H1 (cell line): ENCODE data around the gene PPEF2. TPM values are rescaled to one million over a fixed set of nuclear protein-coding genes. Genes with fewer than 3 reads are reported as not detected.

ENCODE experiments used
- CTCF ChIA-PET: fragments of 300-600 bp; sonication (Branson Sonifier 250); formaldehyde crosslinking; loops from one replicate; lab custom pipeline; 2021; ENCODE audit not compliant: partially characterized antibody; lab: Charles Lee
- POLR2A ChIA-PET: fragments of 300-600 bp; sonication (Branson Sonifier 250); formaldehyde crosslinking; loops from one replicate; lab custom pipeline; 2021; ENCODE audit warnings: inconsistent platforms; ENCODE audit not compliant: partially characterized antibody; lab: Charles Lee
- DNase-seq, 2 experiments: peaks; one replicate each; pipeline versions ENCODE4 v3.0.0 to v3.0.0-alpha.2; 2010 to 2022; ENCODE audit warnings: low spot score in 2 of 2, low read depth in 1 of 2, mixed read lengths in 1 of 2
- FAIRE-seq: peaks from 2 replicates; lab custom pipeline; 2011; peaks lifted over from hg19 to GRCh38; lab: Jason Lieb, UNC
- H2AFZ ChIP-seq: 2 replicates; pipeline ENCODE4 v1.8.1; 2012; ENCODE audit warnings: low read length, inconsistent platforms
- H2AK5ac ChIP-seq: 2 replicates; pipeline ENCODE4 v1.6.1; 2013; ENCODE audit warnings: low read depth, low read length
- H2BK120ac ChIP-seq: replicated peaks from 2 replicates; pipeline ENCODE3; 2013; ENCODE audit warnings: low read depth, low read length, inconsistent platforms
- H2BK12ac ChIP-seq: 2 replicates; pipeline ENCODE4 v1.6.1; 2013; ENCODE audit warnings: low read depth, low read length
- H2BK15ac ChIP-seq: 2 replicates; pipeline ENCODE4 v1.6.1; 2013; ENCODE audit warnings: low read length
- H2BK20ac ChIP-seq: 2 replicates; pipeline ENCODE4 v1.6.1; 2013; ENCODE audit warnings: low read length
- H2BK5ac ChIP-seq: 2 replicates; pipeline ENCODE4 v1.6.1; 2013; ENCODE audit warnings: low read depth, low read length
- H3K14ac ChIP-seq: 2 replicates; pipeline ENCODE4 v1.6.1; 2013; ENCODE audit warnings: inconsistent platforms; ENCODE audit not compliant: insufficient read length
- H3K18ac ChIP-seq: 2 replicates; pipeline ENCODE4 v1.6.1; 2013; ENCODE audit warnings: low read length; ENCODE audit errors: extremely low read depth
- H3K23ac ChIP-seq: 2 replicates; pipeline ENCODE4 v1.6.1; 2013; ENCODE audit warnings: inconsistent platforms; ENCODE audit not compliant: insufficient read length
- H3K23me2 ChIP-seq: 2 replicates; pipeline ENCODE4 v1.6.1; 2013; ENCODE audit warnings: low read depth, low read length
- H3K27ac ChIP-seq: 2 replicates; pipeline ENCODE4 v1.6.1; 2011; ENCODE audit warnings: low read depth, low read length, inconsistent platforms
- H3K27me3 ChIP-seq, 4 experiments: replicated peaks in 1 of 4; 1 replicate in 1 of 4; 2 replicates in 3 of 4; pipeline versions ENCODE4 v1.6.1 to v1.8.1; 2011 to 2013; ENCODE audit warnings: low read length in 3 of 4, mild to moderate bottlenecking in 3 of 4, inconsistent platforms in 2 of 4, mixed read lengths in 2 of 4, moderate library complexity in 1 of 4; ENCODE audit not compliant: control insufficient read depth in 3 of 4, insufficient read depth in 3 of 4; ENCODE audit errors: extremely low read depth in 1 of 4
- H3K36me3 ChIP-seq, 4 experiments: 2 replicates each; pipeline versions ENCODE4 v1.6.1 to v1.8.1; 2011 to 2013; ENCODE audit warnings: mild to moderate bottlenecking in 4 of 4, low read length in 3 of 4, moderate library complexity in 2 of 4, control low read depth in 1 of 4, inconsistent platforms in 1 of 4; ENCODE audit not compliant: insufficient read depth in 4 of 4, control insufficient read depth in 2 of 4
- H3K4ac ChIP-seq: replicated peaks from 2 replicates; pipeline ENCODE3; 2013; ENCODE audit warnings: low read length, low read depth, mixed read lengths, inconsistent platforms; ENCODE audit not compliant: insufficient read length
- H3K4me1 ChIP-seq, 4 experiments: replicated peaks in 1 of 4; 1 replicate in 1 of 4; 2 replicates in 3 of 4; pipeline versions ENCODE4 v1.6.1 to v1.8.1; 2011 to 2013; ENCODE audit warnings: low read length in 3 of 4, inconsistent platforms in 2 of 4, mixed read lengths in 1 of 4; ENCODE audit not compliant: insufficient read depth in 4 of 4, control insufficient read depth in 3 of 4
- H3K4me2 ChIP-seq, 2 experiments: 2 replicates each; pipeline versions ENCODE4 v1.6.1 to v1.8.1; 2011 to 2013; ENCODE audit warnings: low read depth in 2 of 2, low read length in 2 of 2, control low read depth in 1 of 2, inconsistent platforms in 1 of 2, mild to moderate bottlenecking in 1 of 2; ENCODE audit not compliant: insufficient read depth in 1 of 2
- H3K4me3 ChIP-seq, 4 experiments: fragments of 200-600, 300-600 bp in 1 of 4; sonication (generic), shearing (Covaris generic), sonication (Bioruptor Twin) in 1 of 4; 2 replicates each; pipeline versions ENCODE4 v1.5.1 to v1.8.1; 2011 to 2016; ENCODE audit warnings: low read length in 4 of 4, low read depth in 3 of 4, control low read depth in 2 of 4, inconsistent platforms in 2 of 4, mild to moderate bottlenecking in 2 of 4, mixed read lengths in 1 of 4, moderate library complexity in 1 of 4; ENCODE audit not compliant: insufficient read depth in 2 of 4; ENCODE audit errors: extremely low read depth in 1 of 4
- H3K56ac ChIP-seq: replicated peaks from 2 replicates; pipeline ENCODE3; 2013; ENCODE audit warnings: low read depth, mild to moderate bottlenecking, mixed read lengths, low read length, inconsistent platforms; ENCODE audit not compliant: insufficient read length
- H3K79me1 ChIP-seq: 2 replicates; pipeline ENCODE4 v1.6.1; 2013; ENCODE audit warnings: low read depth, low read length, control low read depth
- H3K79me2 ChIP-seq, 2 experiments: 2 replicates each; pipeline versions ENCODE4 v1.6.1 to v1.8.1; 2012 to 2013; ENCODE audit warnings: low read length in 2 of 2, mild to moderate bottlenecking in 2 of 2, inconsistent platforms in 1 of 2; ENCODE audit not compliant: insufficient read depth in 2 of 2, control insufficient read depth in 1 of 2
- H3K9ac ChIP-seq, 4 experiments: replicated peaks in 1 of 4; 1 replicate in 1 of 4; 2 replicates in 3 of 4; pipeline versions ENCODE4 v1.6.1 to v1.8.1; 2011 to 2013; ENCODE audit warnings: low read depth in 3 of 4, low read length in 3 of 4, control low read depth in 2 of 4, mild to moderate bottlenecking in 2 of 4, moderate library complexity in 2 of 4, inconsistent platforms in 1 of 4; ENCODE audit errors: extremely low read depth in 1 of 4
- H3K9me3 ChIP-seq, 2 experiments: 2 replicates each; pipeline versions ENCODE4 v1.6.1 to v1.8.1; 2012 to 2013; ENCODE audit warnings: mild to moderate bottlenecking in 2 of 2, moderate library complexity in 2 of 2, control low read depth in 1 of 2, inconsistent platforms in 1 of 2, low read depth in 1 of 2, low read length in 1 of 2, mixed read lengths in 1 of 2; ENCODE audit not compliant: insufficient read depth in 2 of 2
- H4K20me1 ChIP-seq, 2 experiments: replicated peaks in 1 of 2; 2 replicates each; pipeline versions ENCODE3 to v1.8.1; 2011 to 2013; ENCODE audit warnings: inconsistent platforms in 2 of 2, low read length in 2 of 2, mild to moderate bottlenecking in 1 of 2; ENCODE audit not compliant: insufficient read depth in 2 of 2, control insufficient read depth in 1 of 2
- H4K5ac ChIP-seq: 2 replicates; pipeline ENCODE4 v1.6.1; 2013; ENCODE audit warnings: low read length, low read depth, mixed read lengths, inconsistent platforms; ENCODE audit not compliant: insufficient read length
- H4K8ac ChIP-seq: 2 replicates; pipeline ENCODE4 v1.8.0; 2013; ENCODE audit warnings: mild to moderate bottlenecking, moderate library complexity, low read length, inconsistent platforms; ENCODE audit not compliant: insufficient read depth; ENCODE audit errors: extremely low read depth
- H4K91ac ChIP-seq: replicated peaks from 2 replicates; pipeline ENCODE3; 2013; ENCODE audit warnings: low read length, mixed read lengths, inconsistent platforms; ENCODE audit not compliant: insufficient read length
- CHD2 ChIP-seq: IDR thresholded peaks from 2 replicates; pipeline ENCODE4 v1.6.1; 2012; ENCODE audit warnings: low read length, improper control_type of control experiment
- CREB1 ChIP-seq: IDR thresholded peaks from 2 replicates; pipeline ENCODE4 v1.6.1; 2012; ENCODE audit warnings: inconsistent platforms
- MAFK ChIP-seq: IDR thresholded peaks from 2 replicates; pipeline ENCODE4 v1.6.1; 2012; ENCODE audit warnings: low read depth, mild to moderate bottlenecking, improper control_type of control experiment, low read length
- TBP ChIP-seq: IDR thresholded peaks from 2 replicates; pipeline ENCODE4 v1.6.1; 2011; ENCODE audit warnings: low read depth, low read length, improper control_type of control experiment
- WGBS, 2 experiments: shearing (Covaris generic) in 1 of 2; methylation state at CpG; one replicate each; pipeline versions ENCODE4 v1.1.6 to v1.1.7; 2013 to 2015; ENCODE audit warnings: low lambda C conversion rate in 2 of 2, mixed read lengths in 2 of 2, inconsistent platforms in 1 of 2, low coverage in 1 of 2, missing lambda C conversion rate in 1 of 2; ENCODE audit not compliant: insufficient replicate concordance in 2 of 2, insufficient coverage in 1 of 2, insufficient read length in 1 of 2; ENCODE audit errors: extremely low coverage in 1 of 2, missing lambda C conversion rate in 1 of 2; 5-methylcytosine and 5-hydroxymethylcytosine counted together
- polyA plus RNA-seq, 7 experiments: library from polyadenylated mRNA; depleted of rRNA in 3 of 7; stranded (reverse) in 5 of 7; unstranded in 2 of 7; fragments of >200 nt in 5 of 7; fragments of 200-250 nt in 2 of 7; gene quantifications; 1 replicate in 5 of 7; 2 replicates in 1 of 7; 4 replicates in 1 of 7; pipeline versions ENCODE4 v1.2.1 to v1.2.3, GENCODE V29; 2011 to 2013; ENCODE audit warnings: missing spikeins in 2 of 7, mixed read lengths in 2 of 7
- total RNA-seq: library from RNA; stranded (reverse); fragmentation: NEBNext Ultra II Directional; extraction: Animal tissue kit (Norgen Biotek cat#: 25700); gene quantifications from 2 replicates; pipeline ENCODE4 v1.2.1, GENCODE V29; 2021

The PPEF2 gene
- total and polyA plus RNA-seq, 2 of the 8 experiments (the other 6 are each of a cell fraction or from before 2014, with no cell fraction given), result not detected

GRCh38 chr4:75912968-75913367 lies 10.7 kb upstream of the PPEF2 start:
- Histone ChIP-seq H3K14ac (no peak overlapping the region), H2AFZ (no peak overlapping the region), H3K56ac (no peak overlapping the region), H3K9me3 (peaks cover 15 to 20% of the 10 kb centered on the region in 2 experiments), H4K20me1 (no peaks in the 10 kb centered on the region), H3K23me2 (no peaks in the 10 kb centered on the region), H2AK5ac (no peak overlapping the region), H3K27me3 (no peaks in the 10 kb centered on the region), H3K4me3 (no peak overlapping the region), H3K23ac (no peak overlapping the region), H3K4ac (no peak overlapping the region), H3K79me1 (no peaks in the 10 kb centered on the region), H3K79me2 (no peaks in the 10 kb centered on the region), H2BK20ac (no peak overlapping the region), H2BK12ac (no peak overlapping the region), H3K27ac (no peak overlapping the region), H3K9ac (no peak overlapping the region), H4K91ac (no peak overlapping the region), H3K4me2 (no peak overlapping the region), H3K18ac (no peak overlapping the region), H2BK5ac (no peak overlapping the region), H3K4me1 (peaks cover 0 to 3% (median 0%) of the 10 kb centered on the region in 4 experiments; a peak in 2 of 7 replicates), H4K8ac (no peak overlapping the region), H3K36me3 (no peaks in the 10 kb centered on the region), H4K5ac (no peak overlapping the region), H2BK15ac (no peak overlapping the region), H2BK120ac (no peak overlapping the region)
- peak; percentile 7 for FAIRE-seq
- 70% methylated on average over 6 of the region's 6 CpGs; no CpG with 5 or more reads in 1 of the 2 experiments for WGBS, 2 experiments
- no peak for DNase-seq
- POLR2A ChIA-PET, result no interaction called here
- CTCF ChIA-PET, result interaction anchor here (0.9 to 7.0 kb wide), 5 partner anchors 10 to 65 kb away, joined by 3 to 111 read pairs (median 3); partner anchors contain the start of gene NAAA
- TF ChIP-seq TBP (no peak), MAFK (no peak), CHD2 (no peak), CREB1 (no peak)
